ENCODE data around the gene FHAD1.

GRCh38 chr1:15444468-15445389 lies 197.7 kb downstream of the FHAD1 start:
- TF ChIP-seq, protein P1, sequence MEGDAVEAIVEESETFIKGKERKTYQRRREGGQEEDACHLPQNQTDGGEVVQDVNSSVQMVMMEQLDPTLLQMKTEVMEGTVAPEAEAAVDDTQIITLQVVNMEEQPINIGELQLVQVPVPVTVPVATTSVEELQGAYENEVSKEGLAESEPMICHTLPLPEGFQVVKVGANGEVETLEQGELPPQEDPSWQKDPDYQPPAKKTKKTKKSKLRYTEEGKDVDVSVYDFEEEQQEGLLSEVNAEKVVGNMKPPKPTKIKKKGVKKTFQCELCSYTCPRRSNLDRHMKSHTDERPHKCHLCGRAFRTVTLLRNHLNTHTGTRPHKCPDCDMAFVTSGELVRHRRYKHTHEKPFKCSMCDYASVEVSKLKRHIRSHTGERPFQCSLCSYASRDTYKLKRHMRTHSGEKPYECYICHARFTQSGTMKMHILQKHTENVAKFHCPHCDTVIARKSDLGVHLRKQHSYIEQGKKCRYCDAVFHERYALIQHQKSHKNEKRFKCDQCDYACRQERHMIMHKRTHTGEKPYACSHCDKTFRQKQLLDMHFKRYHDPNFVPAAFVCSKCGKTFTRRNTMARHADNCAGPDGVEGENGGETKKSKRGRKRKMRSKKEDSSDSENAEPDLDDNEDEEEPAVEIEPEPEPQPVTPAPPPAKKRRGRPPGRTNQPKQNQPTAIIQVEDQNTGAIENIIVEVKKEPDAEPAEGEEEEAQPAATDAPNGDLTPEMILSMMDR (IDR thresholded peaks at IDR 0.05; ENCODE audit: poor library complexity), result no peak
- no peak for TF ChIP-seq EZH2 (IDR thresholded peaks at IDR 0.05; ENCODE audit: borderline replicate concordance)

All from hepatocyte (in vitro differentiated cells).